GM19372 (cell line): ENCODE measurements around the gene DIDO1.

Source experiments
- ATAC-seq: cut with Tn5 transposase; IDR thresholded peaks from one replicate; pipeline ENCODE4 v1.9.1; 2021; ENCODE audit warnings: mild to moderate bottlenecking, low read depth, moderate library complexity; ENCODE audit not compliant: unreplicated experiment

DIDO1 gene

GRCh38 chr20:62926229-62927127, at the start of gene DIDO1:
DIDO1 (minus strand) TSS chr20:62926505.
- ATAC-seq: peak; percentile 82

- no peak for ATAC-seq
These were observed 49.0 kb upstream of the DIDO1 start for GRCh38 chr20:62975251-62975760.

- ATAC-seq: no peak
These were observed 46.8 kb upstream of the DIDO1 start for GRCh38 chr20:62972845-62973745.

- no peak for ATAC-seq
These were observed 45.9 kb upstream of the DIDO1 start for GRCh38 chr20:62971950-62972844.

- ATAC-seq: no peak
These were observed 45.1 kb upstream of the DIDO1 start for GRCh38 chr20:62971211-62971949.

- no peak for ATAC-seq
These were observed 44.3 kb upstream of the DIDO1 start for GRCh38 chr20:62970307-62971210.

GRCh38 chr20:62969939-62970306, 43.6 kb upstream of the DIDO1 start:
- ATAC-seq: no peak

GRCh38 chr20:62969179-62969760, 43.0 kb upstream of the DIDO1 start:
- no peak for ATAC-seq

- no peak for ATAC-seq
These were observed 42.3 kb upstream of the DIDO1 start for GRCh38 chr20:62968378-62969178.

GRCh38 chr20:62967628-62968351, 41.5 kb upstream of the DIDO1 start:
- ATAC-seq: no peak

GRCh38 chr20:62967149-62967501, 40.8 kb upstream of the DIDO1 start:
- no peak for ATAC-seq

- ATAC-seq: no peak
These were observed 40.2 kb upstream of the DIDO1 start for GRCh38 chr20:62966212-62967148.

GRCh38 chr20:62965363-62965771, 39.1 kb upstream of the DIDO1 start:
- no peak for ATAC-seq

GRCh38 chr20:62964700-62965099, 38.4 kb upstream of the DIDO1 start:
- no peak for ATAC-seq

- ATAC-seq: no peak
These were observed 37.5 kb upstream of the DIDO1 start for GRCh38 chr20:62963614-62964397.
